Vagina (tissue), 2 donors: ENCODE data around the gene NCAM2.

ENCODE experiments used
- POLR2A ChIP-seq, 2 donors: fragments of 450-650 bp; IDR thresholded peaks; one replicate each; pipeline ENCODE4 v1.6.1; 2017; ENCODE audit warnings: antibody characterized with exemption in 2 of 2, mild to moderate bottlenecking in 2 of 2, moderate library complexity in 2 of 2
- POLR2AphosphoS5 ChIP-seq, 2 donors: sonication (generic); formaldehyde crosslinking; IDR thresholded peaks; one replicate each; pipeline ENCODE4 v1.9.0; 2017; ENCODE audit warnings: antibody characterized with exemption in 2 of 2, mild to moderate bottlenecking in 2 of 2, low read depth in 1 of 2; ENCODE audit not compliant: insufficient read depth in 1 of 2

DNA sequence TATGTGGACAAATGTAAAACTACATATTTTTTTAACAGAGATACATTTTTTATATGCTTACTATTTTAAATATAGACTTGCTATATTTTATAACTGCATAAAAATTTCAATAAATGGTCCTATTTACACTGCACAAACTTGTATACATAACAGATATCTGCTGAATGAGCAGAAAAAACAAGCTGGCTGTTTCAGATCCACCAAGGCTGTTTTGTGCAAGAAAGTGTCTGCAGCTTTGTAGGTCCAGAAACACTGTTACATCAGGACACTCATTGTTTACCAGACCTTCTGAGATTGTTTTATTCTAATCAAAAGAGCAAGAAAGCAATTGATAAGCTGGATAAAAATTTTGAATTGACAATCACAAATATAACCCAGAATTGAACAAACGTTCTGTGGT lies 99.3 kb downstream of the NCAM2 start:
- TF ChIP-seq POLR2A (IDR thresholded peaks at IDR 0.05) (no peak), POLR2AphosphoS5 (IDR thresholded peaks at IDR 0.05; ENCODE audit: insufficient read depth in 1 of 2, low read depth in 1 of 2) (no peak)
